Measurements from ENCODE around the gene SMIM20.

GRCh38 chr4:25892796-25893195, 21.2 kb upstream of the SMIM20 start:
- TF ChIP-seq GABPA (IDR thresholded peaks at IDR 0.05 in 1 of 2, conservative IDR thresholded peaks at IDR 0.05 in 1 of 2) (no peak), FOXA1 (IDR thresholded peaks at IDR 0.05) (no peak), JUND (IDR thresholded peaks at IDR 0.05) (no peak), TAF1 (conservative IDR thresholded peaks at IDR 0.05) (no peak), ATF3 (IDR thresholded peaks at IDR 0.05) (no peak), RXRA (IDR thresholded peaks at IDR 0.05) (no peak), NR2F2 (IDR thresholded peaks at IDR 0.05) (no peak), YY1 (IDR thresholded peaks at IDR 0.05) (no peak), SP1 (IDR thresholded peaks at IDR 0.05) (no peak)
- TF ChIP-seq, protein P1, sequence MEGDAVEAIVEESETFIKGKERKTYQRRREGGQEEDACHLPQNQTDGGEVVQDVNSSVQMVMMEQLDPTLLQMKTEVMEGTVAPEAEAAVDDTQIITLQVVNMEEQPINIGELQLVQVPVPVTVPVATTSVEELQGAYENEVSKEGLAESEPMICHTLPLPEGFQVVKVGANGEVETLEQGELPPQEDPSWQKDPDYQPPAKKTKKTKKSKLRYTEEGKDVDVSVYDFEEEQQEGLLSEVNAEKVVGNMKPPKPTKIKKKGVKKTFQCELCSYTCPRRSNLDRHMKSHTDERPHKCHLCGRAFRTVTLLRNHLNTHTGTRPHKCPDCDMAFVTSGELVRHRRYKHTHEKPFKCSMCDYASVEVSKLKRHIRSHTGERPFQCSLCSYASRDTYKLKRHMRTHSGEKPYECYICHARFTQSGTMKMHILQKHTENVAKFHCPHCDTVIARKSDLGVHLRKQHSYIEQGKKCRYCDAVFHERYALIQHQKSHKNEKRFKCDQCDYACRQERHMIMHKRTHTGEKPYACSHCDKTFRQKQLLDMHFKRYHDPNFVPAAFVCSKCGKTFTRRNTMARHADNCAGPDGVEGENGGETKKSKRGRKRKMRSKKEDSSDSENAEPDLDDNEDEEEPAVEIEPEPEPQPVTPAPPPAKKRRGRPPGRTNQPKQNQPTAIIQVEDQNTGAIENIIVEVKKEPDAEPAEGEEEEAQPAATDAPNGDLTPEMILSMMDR (IDR thresholded peaks at IDR 0.05; ENCODE audit: low read depth, low read length, missing input control): no peak
- TF ChIP-seq, protein P2, sequence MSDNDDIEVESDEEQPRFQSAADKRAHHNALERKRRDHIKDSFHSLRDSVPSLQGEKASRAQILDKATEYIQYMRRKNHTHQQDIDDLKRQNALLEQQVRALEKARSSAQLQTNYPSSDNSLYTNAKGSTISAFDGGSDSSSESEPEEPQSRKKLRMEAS (IDR thresholded peaks at IDR 0.05): no peak
- TF ChIP-seq, protein P3, sequence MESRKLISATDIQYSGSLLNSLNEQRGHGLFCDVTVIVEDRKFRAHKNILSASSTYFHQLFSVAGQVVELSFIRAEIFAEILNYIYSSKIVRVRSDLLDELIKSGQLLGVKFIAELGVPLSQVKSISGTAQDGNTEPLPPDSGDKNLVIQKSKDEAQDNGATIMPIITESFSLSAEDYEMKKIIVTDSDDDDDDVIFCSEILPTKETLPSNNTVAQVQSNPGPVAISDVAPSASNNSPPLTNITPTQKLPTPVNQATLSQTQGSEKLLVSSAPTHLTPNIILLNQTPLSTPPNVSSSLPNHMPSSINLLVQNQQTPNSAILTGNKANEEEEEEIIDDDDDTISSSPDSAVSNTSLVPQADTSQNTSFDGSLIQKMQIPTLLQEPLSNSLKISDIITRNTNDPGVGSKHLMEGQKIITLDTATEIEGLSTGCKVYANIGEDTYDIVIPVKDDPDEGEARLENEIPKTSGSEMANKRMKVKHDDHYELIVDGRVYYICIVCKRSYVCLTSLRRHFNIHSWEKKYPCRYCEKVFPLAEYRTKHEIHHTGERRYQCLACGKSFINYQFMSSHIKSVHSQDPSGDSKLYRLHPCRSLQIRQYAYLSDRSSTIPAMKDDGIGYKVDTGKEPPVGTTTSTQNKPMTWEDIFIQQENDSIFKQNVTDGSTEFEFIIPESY (IDR thresholded peaks at IDR 0.05): no peak

Data from liver (tissue), 3 donors.